ENCODE data around the gene LSAMP.

DNA sequence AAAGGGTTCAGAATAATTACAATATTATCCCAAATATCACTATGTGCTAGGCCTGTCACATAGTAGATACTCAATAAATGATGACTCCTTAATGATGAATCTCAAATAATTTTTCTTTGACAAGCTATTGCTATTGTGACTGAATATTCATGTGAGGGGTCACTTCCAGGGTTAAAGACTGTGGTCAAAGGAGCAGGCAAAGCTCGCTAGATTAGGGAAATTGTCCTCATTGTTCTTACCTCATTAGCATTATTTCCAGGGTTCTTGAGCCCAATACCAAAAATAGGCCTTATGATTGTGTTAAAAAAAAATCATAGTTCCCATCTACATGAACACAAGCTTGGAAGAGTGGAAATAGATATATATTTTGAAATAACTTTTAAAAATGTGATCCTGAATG lies 569.8 kb downstream of the LSAMP start:
- TF ChIP-seq, protein P1, sequence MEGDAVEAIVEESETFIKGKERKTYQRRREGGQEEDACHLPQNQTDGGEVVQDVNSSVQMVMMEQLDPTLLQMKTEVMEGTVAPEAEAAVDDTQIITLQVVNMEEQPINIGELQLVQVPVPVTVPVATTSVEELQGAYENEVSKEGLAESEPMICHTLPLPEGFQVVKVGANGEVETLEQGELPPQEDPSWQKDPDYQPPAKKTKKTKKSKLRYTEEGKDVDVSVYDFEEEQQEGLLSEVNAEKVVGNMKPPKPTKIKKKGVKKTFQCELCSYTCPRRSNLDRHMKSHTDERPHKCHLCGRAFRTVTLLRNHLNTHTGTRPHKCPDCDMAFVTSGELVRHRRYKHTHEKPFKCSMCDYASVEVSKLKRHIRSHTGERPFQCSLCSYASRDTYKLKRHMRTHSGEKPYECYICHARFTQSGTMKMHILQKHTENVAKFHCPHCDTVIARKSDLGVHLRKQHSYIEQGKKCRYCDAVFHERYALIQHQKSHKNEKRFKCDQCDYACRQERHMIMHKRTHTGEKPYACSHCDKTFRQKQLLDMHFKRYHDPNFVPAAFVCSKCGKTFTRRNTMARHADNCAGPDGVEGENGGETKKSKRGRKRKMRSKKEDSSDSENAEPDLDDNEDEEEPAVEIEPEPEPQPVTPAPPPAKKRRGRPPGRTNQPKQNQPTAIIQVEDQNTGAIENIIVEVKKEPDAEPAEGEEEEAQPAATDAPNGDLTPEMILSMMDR (IDR thresholded peaks at IDR 0.05) = no peak
- TF ChIP-seq POLR2AphosphoS5 (IDR thresholded peaks at IDR 0.05) = no peak
- TF ChIP-seq POLR2A (IDR thresholded peaks at IDR 0.05) = no peak
- no peak for TF ChIP-seq EP300 (IDR thresholded peaks at IDR 0.05)
